K562 (cell line): ENCODE data around the gene ZNF709. TPM values are rescaled to one million over a fixed set of nuclear protein-coding genes. Genes with fewer than 3 reads are reported as not detected.
A peak's percentile ranks its signal among the peaks of the same experiment; 100 is the strongest.

Experiments used
- ARID1B ChIP-seq: fragments of 450-650 bp; IDR thresholded peaks from 2 replicates; pipeline ENCODE4 v1.6.1; 2016; ENCODE audit warnings: antibody characterized with exemption, mild to moderate bottlenecking, inconsistent platforms
- ARNT ChIP-seq, 2 experiments: fragments of 450-650 bp; IDR thresholded peaks; 2 replicates each; pipeline ENCODE4 v1.6.1; 2016; ENCODE audit warnings: mild to moderate bottlenecking in 1 of 2
- BACH1 ChIP-seq: fragments of 200-800 bp; sonication (Bioruptor generic); IDR thresholded peaks from 2 replicates; pipeline ENCODE4 v1.6.1; 2016; ENCODE audit warnings: missing genetic modification characterization, missing compliant biosample characterization
- CEBPG ChIP-seq, 3 experiments: fragments of 200-800 bp in 1 of 3; sonication (Bioruptor generic) in 1 of 3; sonication (generic) in 1 of 3; formaldehyde crosslinking in 1 of 3; IDR thresholded peaks in 2 of 3; conservative IDR thresholded peaks in 1 of 3; 2 replicates each; pipeline versions ENCODE4 v1.6.1 to v1.8.0; 2016 to 2022; ENCODE audit warnings: missing compliant biosample characterization in 2 of 3, missing genetic modification characterization in 2 of 3, mild to moderate bottlenecking in 1 of 3, missing genetic modification reagents in 1 of 3
- CSDE1 ChIP-seq, 2 experiments: fragments of 450-650 bp; IDR thresholded peaks; 2 replicates each; pipeline ENCODE4 v1.6.1; 2016; ENCODE audit warnings: mild to moderate bottlenecking in 1 of 2
- ESRRA ChIP-seq: fragments of 450-650 bp; IDR thresholded peaks from 2 replicates; pipeline ENCODE4 v1.6.1; 2014; ENCODE audit warnings: low read depth, mild to moderate bottlenecking, moderate library complexity, borderline replicate concordance
- GATAD2B ChIP-seq: fragments of 450-650 bp; IDR thresholded peaks from 2 replicates; pipeline ENCODE4 v1.6.1; 2017; ENCODE audit warnings: mild to moderate bottlenecking, borderline replicate concordance
- HNRNPLL ChIP-seq: fragments of 200-400 bp; formaldehyde crosslinking; IDR thresholded peaks from 2 replicates; pipeline ENCODE4 v1.6.1; 2017; ENCODE audit warnings: low read length, low read depth, mild to moderate bottlenecking; ENCODE audit not compliant: poor library complexity, severe bottlenecking
- MEIS2 ChIP-seq: fragments of 450-650 bp; IDR thresholded peaks from 2 replicates; pipeline ENCODE4 v1.6.1; 2014; ENCODE audit warnings: mild to moderate bottlenecking; ENCODE audit not compliant: partially characterized antibody
- NFYB ChIP-seq: IDR thresholded peaks from 2 replicates; pipeline ENCODE4 v1.6.1; 2011; ENCODE audit warnings: mild to moderate bottlenecking, moderate library complexity; ENCODE audit not compliant: insufficient read length; ENCODE audit errors: extremely low read depth
- NUFIP1 ChIP-seq: fragments of 450-650 bp; IDR thresholded peaks from 2 replicates; pipeline ENCODE4 v1.6.1; 2018; ENCODE audit not compliant: partially characterized antibody
- RBM25 ChIP-seq: fragments of 200-400 bp; formaldehyde crosslinking; IDR thresholded peaks from 2 replicates; pipeline ENCODE4 v1.6.1; 2018; ENCODE audit warnings: low read length, low read depth, moderate library complexity; ENCODE audit not compliant: severe bottlenecking
- RHOXF2B ChIP-seq: fragments of 250-450 bp; sonication (Bioruptor Pico); conservative IDR thresholded peaks from 2 replicates; pipeline ENCODE4 v1.5.1; 2021
- SAFB ChIP-seq: fragments of 200-400 bp; formaldehyde crosslinking; IDR thresholded peaks from 2 replicates; pipeline ENCODE4 v1.6.1; 2017; ENCODE audit warnings: low read depth, low read length, borderline replicate concordance
- SNIP1 ChIP-seq: fragments of 450-650 bp; IDR thresholded peaks from 2 replicates; pipeline ENCODE4 v1.7.1; 2017; ENCODE audit warnings: low read depth, mild to moderate bottlenecking
- U2AF2 ChIP-seq: fragments of 200-400 bp; formaldehyde crosslinking; optimal IDR thresholded peaks from 2 replicates; pipeline ENCODE3; 2017; ENCODE audit warnings: low read depth, mild to moderate bottlenecking, low read length
- ZNF174 ChIP-seq: fragments of 250-450 bp; sonication (Bioruptor Pico); IDR thresholded peaks from 2 replicates; pipeline ENCODE4 v1.4.0; 2020; ENCODE audit warnings: mild to moderate bottlenecking
- ZNF707 ChIP-seq: fragments of 250-450 bp; sonication (Bioruptor Pico); conservative IDR thresholded peaks from 2 replicates; pipeline ENCODE4 v1.8.0; 2022; ENCODE audit warnings: inconsistent platforms, mild to moderate bottlenecking, moderate library complexity
- polyA plus RNA-seq, 8 experiments: library from polyadenylated mRNA; depleted of rRNA in 4 of 8; stranded (reverse) in 5 of 8; unstranded in 3 of 8; fragments of >200 nt; fragmentation: Nextera tagmentation in 2 of 8; fragmentation: Illumina TruSeq in 1 of 8; extraction: Ambion mirVana in 2 of 8; extraction: Trizol in 1 of 8; gene quantifications; 2 replicates each; pipeline versions ENCODE4 v1.2.1 to v1.2.3, GENCODE V29; 2011 to 2014; ENCODE audit warnings: inconsistent platforms in 1 of 8, missing spikeins in 1 of 8
- total RNA-seq, 7 experiments: library from RNA; depleted of rRNA in 6 of 7; stranded (reverse); fragments of >200 nt in 6 of 7; fragmentation: Illumina TruSeq in 2 of 7; extraction: Trizol in 2 of 7; gene quantifications; 2 replicates each; pipeline versions ENCODE4 v1.2.1 to v1.2.3, GENCODE V29; 2011 to 2021; ENCODE audit warnings: low replicate concordance in 1 of 7
- TF ChIP-seq, protein P1 (sequence below): sonication (generic); formaldehyde crosslinking; IDR thresholded peaks from 2 replicates; pipeline ENCODE4 v1.8.1; 2023; ENCODE audit warnings: mild to moderate bottlenecking, missing genetic modification reagents
- TF ChIP-seq, protein P2 (sequence below): fragments of 450-650 bp; formaldehyde crosslinking; IDR thresholded peaks from 2 replicates; pipeline ENCODE4 v1.4.0; 2022; ENCODE audit warnings: missing genetic modification characterization
- TF ChIP-seq, protein P3 (sequence below): fragments of 250-450 bp; sonication (Bioruptor Pico); IDR thresholded peaks from 2 replicates; pipeline ENCODE4 v1.9.0; 2021; ENCODE audit warnings: mild to moderate bottlenecking
- TF ChIP-seq, protein P4 (sequence below): fragments of 450-650 bp; formaldehyde crosslinking; IDR thresholded peaks from 2 replicates; pipeline ENCODE4 v1.4.0; 2020; ENCODE audit warnings: mild to moderate bottlenecking
- TF ChIP-seq, protein P5 (sequence below): fragments of 250-450 bp; sonication (Bioruptor Pico); IDR thresholded peaks from 2 replicates; pipeline ENCODE4 v1.4.0; 2020; ENCODE audit warnings: mild to moderate bottlenecking

ZNF709 gene
- total and polyA plus RNA-seq, 9 of the 15 experiments (the other 6 are each of a cell fraction or from before 2014, with no cell fraction given), result 0.07 to 0.69 (median 0.18) TPM

DNA sequence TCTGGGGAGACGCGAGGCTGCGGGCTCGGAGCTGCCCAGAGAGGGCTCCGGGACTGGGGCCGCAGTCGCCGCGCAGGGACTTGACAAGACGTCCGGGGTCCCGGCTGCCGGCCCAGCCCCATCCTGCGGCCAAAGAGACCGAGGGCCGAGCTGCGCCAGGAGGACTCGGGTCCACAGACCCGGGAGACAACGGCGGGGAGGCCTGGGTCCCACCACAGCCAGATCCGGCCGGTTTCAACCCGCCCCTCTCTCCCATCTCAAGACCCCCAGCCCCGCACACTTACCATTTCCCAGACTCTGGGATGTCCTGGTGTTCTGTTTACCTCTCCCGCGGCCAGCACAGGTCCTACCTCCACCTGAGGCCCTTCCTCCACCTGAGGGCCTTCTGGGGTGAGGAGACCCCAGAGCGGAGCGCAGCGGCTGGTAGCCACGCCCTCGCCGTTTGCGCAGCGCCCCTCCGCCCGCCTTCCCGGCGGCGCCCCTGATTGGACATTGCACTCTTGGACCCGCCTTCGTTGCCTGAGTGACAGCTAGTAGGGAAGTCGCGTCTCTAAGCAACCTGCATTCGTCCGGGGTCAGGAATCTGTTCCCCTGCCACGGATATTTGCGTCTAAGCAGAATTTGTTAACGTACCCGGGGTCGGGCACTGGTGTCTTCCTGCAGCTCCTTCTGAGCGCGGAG, at the start of gene ZNF709 (continued):
- TF ChIP-seq, protein P1, sequence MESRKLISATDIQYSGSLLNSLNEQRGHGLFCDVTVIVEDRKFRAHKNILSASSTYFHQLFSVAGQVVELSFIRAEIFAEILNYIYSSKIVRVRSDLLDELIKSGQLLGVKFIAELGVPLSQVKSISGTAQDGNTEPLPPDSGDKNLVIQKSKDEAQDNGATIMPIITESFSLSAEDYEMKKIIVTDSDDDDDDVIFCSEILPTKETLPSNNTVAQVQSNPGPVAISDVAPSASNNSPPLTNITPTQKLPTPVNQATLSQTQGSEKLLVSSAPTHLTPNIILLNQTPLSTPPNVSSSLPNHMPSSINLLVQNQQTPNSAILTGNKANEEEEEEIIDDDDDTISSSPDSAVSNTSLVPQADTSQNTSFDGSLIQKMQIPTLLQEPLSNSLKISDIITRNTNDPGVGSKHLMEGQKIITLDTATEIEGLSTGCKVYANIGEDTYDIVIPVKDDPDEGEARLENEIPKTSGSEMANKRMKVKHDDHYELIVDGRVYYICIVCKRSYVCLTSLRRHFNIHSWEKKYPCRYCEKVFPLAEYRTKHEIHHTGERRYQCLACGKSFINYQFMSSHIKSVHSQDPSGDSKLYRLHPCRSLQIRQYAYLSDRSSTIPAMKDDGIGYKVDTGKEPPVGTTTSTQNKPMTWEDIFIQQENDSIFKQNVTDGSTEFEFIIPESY (CRISPR knock-in tag), result no peak
- TF ChIP-seq NUFIP1 (no peak), ZNF174 (CRISPR knock-in tag) (no peak), GATAD2B (no peak), ARID1B (no peak), RBM25 (peak; percentile 31), U2AF2 (no peak), SAFB (no peak), MEIS2 (peak; percentile 44), BACH1 (tag) (no peak), ARNT (IDR thresholded peaks at IDR 0.05) (no peak), RHOXF2B (CRISPR knock-in tag) (no peak), CEBPG (CRISPR knock-in tag; IDR thresholded peaks at IDR 0.05) (no peak), CEBPG (tag; conservative IDR thresholded peaks at IDR 0.05 in 1 of 2, IDR thresholded peaks at IDR 0.05 in 1 of 2) (no peak), ZNF707 (no peak), SNIP1 (no peak), CSDE1 (IDR thresholded peaks at IDR 0.05) (0 out of 4 replicates have a peak, but pooled peaks of 1 of the 2 experiments have one; percentile 34), NFYB (peak; percentile 53), ESRRA (no peak), HNRNPLL (peak; percentile 48)
- TF ChIP-seq, protein P2, sequence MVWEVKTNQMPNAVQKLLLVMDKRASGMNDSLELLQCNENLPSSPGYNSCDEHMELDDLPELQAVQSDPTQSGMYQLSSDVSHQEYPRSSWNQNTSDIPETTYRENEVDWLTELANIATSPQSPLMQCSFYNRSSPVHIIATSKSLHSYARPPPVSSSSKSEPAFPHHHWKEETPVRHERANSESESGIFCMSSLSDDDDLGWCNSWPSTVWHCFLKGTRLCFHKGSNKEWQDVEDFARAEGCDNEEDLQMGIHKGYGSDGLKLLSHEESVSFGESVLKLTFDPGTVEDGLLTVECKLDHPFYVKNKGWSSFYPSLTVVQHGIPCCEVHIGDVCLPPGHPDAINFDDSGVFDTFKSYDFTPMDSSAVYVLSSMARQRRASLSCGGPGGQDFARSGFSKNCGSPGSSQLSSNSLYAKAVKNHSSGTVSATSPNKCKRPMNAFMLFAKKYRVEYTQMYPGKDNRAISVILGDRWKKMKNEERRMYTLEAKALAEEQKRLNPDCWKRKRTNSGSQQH (CRISPR knock-in tag), result no peak
- TF ChIP-seq, protein P3, sequence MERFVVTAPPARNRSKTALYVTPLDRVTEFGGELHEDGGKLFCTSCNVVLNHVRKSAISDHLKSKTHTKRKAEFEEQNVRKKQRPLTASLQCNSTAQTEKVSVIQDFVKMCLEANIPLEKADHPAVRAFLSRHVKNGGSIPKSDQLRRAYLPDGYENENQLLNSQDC, result no peak
- TF ChIP-seq, protein P4, sequence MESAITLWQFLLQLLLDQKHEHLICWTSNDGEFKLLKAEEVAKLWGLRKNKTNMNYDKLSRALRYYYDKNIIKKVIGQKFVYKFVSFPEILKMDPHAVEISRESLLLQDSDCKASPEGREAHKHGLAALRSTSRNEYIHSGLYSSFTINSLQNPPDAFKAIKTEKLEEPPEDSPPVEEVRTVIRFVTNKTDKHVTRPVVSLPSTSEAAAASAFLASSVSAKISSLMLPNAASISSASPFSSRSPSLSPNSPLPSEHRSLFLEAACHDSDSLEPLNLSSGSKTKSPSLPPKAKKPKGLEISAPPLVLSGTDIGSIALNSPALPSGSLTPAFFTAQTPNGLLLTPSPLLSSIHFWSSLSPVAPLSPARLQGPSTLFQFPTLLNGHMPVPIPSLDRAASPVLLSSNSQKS (CRISPR knock-in tag), result no peak
- TF ChIP-seq, protein P5, sequence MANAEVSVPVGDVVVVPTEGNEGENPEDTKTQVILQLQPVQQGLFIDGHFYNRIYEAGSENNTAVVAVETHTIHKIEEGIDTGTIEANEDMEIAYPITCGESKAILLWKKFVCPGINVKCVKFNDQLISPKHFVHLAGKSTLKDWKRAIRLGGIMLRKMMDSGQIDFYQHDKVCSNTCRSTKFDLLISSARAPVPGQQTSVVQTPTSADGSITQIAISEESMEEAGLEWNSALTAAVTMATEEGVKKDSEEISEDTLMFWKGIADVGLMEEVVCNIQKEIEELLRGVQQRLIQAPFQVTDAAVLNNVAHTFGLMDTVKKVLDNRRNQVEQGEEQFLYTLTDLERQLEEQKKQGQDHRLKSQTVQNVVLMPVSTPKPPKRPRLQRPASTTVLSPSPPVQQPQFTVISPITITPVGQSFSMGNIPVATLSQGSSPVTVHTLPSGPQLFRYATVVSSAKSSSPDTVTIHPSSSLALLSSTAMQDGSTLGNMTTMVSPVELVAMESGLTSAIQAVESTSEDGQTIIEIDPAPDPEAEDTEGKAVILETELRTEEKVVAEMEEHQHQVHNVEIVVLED (CRISPR knock-in tag), result peak; percentile 55
